Brain pericyte (primary cell): ENCODE results near the gene KEL.

Source experiments
- DNase-seq: peaks from one replicate; pipeline ENCODE4 v3.0.0-alpha.2; 2012; ENCODE audit warnings: low read depth, low spot score

The KEL gene

DNA sequence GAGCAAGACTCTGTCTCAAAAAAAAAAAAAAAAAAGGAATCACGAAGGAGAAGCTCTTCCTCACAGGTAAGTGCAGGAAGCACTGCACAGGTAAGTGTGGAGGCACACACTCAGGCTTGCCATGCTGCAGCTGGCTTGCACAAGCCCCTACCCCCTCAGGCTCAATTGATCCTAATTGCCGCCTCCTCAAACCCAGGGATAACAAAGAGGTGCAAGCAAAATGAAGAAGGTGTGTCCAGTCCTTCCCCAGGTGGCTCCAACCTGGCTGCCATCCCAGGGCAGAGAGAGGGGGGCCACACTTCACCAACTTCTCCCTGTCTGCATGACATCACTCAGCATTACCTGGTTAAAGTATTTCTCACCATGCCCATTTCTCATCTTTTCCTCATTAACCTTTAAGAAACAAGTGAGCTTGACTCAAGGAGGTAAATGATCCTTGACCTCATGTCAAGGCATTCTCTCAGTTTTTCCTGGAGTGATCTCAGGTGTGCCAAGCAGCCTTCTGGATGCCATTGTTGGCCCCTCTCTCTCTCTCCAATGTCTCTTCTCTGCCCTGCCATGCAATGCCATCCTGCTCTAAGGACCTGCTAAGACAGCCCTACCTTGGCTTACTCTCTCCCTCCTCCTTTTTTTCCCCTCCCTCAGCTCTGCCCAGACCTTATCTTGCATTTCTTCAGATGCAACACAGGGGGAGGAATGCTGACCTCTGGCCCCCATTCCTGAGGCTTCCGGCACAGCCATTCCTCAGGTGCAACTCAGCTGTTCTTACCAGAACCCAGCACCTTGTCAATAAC is 63.6 kb downstream of the KEL start:
- no peak for DNase-seq

- no peak for DNase-seq
Measured at GRCh38 chr7:142897691-142898090, 64.5 kb downstream of the KEL start.

DNA sequence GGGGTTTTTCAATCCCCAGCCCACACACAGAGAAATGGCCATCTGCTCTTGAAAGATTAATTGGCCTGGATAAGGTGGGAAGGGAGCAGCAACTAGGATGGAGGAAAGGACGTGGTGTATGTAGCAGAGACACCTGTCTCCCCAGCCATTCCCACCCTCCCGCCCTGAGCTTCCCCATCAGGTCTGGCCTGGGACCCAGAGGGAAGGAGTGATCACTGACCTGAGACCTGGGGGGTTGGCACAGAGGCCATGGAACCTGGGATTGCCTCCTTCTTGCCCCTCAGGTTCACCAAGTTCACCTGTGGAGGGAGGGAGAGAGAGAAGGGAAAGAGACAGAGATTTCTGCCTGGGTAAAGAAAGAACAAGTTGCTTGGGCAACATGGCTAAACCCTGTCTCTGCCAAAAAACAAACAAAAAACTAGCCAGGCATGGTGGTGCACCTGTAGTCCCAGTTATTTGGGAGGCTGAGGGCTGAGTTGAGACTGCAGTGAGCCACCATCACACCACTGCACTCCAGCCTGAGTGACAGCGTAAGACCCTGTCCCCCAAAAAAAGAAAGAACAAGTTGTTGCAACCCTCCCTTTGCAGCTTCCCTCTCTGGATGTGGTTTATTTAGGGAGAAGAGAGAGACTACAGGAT is 65.3 kb downstream of the KEL start:
- no peak for DNase-seq

DNA sequence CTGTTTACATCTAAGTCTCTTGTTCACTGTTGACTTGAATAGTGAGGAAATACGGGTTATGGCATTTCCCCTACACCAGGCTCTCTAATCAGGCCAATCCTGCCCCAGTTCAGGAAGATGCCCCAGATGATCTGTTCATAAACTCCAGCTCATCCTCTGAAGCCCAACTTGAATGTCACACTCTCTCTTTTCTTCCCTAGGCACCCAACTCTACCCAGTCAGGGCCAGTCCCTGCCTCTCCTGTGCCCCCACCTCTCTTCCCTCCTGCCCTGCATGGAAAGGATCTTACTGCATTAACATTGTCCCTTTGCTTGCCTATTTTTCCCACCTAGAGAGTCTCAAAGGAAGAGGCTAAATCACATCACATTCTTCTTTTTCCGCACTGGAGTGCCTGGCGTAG is 66.0 kb downstream of the KEL start:
- DNase-seq = no peak

- DNase-seq = no peak
Measured at GRCh38 chr7:142894985-142895593, 67.1 kb downstream of the KEL start.

DNA sequence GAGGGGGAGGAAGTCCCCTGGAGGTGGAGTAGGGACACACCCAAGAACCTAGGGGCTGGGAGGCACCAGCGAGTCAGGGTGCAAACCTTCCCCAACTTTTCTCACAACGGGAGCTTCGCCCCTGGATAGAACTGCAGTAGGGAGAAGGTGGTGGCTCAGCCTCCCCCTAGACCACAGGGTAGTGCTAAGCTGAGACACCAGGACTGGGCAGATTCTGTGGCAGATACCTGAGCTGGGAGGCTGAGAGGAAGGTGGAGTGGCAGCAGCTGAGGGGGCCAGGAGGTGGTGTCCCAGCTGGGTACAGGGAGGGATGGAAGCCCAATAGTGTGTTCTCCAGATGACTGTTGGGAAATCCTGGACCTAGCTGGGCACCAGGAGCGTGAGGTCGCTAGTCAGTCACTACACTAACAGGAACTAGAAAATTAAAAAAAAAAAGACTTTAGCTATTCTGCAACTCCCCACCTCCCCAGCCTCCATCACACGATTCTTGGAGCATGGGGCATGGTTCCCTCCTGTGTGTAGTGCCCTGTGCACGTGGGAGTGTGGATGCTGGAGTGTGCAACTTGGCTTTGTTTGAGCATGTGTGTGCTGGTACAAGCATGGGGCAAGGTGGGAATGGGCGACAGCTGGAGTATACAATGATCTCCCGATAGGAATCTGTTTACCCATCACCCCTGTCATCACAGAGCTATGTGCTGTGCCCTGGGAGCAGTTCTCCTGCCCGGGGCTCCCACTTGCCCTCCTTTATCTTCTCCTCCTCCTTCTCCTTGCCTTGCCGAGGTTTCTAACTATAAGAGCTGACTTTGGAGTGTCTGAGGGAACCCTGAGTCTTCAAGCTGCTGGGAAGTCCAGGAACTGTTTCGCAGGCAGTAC is 67.8 kb downstream of the KEL start:
- DNase-seq = no peak

DNA sequence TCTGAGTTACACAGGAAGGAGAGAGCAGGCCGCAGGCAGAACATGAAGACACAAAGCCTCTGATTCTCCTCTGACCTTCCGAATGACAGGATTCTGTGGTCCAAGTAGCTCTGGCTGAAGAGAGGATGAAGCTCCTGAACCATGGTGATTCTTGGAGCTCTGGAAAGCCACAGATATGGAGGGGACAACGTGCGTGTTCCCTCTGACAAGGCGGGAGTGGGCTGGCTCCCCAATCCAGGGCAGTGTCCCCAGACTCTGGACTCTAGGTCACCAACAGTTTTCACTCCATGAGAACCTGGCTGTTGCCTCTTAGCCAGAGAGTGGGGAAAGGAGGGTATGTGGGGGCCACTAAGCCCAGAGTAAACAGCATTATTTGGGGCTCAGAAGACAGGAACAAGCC is 69.2 kb downstream of the KEL start:
- no peak for DNase-seq

GRCh38 chr7:142891490-142892082 is 70.6 kb downstream of the KEL start:
- DNase-seq = no peak
